Nucleus accumbens (tissue), 56 donors: Measurements from ENCODE around the gene CENPB.

Experiments
- DNase-seq, 56 donors: peaks; one replicate each; lab custom pipeline; 2025; lab: John Stamatoyannopoulos, UW

The CENPB gene

DNA sequence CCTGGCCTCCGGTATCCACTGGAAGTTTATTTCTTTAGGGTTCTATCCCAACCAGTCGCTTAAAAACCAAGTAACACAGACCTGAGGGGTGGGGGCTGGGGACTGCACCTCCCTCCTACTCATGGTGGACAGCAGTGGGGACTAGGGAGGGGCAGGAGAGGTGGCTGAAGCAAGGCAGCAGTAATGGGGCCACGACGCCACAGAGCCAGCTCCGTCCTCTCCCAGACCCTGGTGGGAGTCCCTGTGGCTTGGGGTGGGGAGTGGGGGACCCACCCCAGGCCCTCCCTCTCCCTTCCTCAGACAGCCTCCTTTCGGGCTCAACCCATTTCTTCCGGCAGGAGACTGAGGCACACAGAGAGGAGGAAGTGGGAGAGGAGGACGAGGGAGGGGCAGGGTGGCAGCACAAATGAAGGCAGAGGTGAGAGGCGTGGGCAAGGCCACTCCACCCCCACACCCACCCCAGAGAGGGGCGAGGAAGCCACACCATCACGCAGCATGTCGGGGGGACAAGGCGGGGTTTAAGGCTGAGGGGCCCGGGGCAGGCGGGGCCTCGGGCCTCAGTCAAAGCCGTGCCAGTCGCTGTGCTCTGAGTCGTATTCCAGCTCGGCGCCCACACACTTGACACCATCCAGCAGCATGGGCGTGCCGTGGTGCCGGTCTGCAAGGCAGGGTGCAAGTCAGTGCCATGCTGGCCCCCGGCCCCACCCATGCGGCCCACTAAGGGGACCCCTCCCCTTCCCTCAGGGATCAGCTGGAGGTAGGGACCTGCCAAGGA lies 32.9 kb downstream of the CENPB start:
- DNase-seq, result peak in 3 of 56 donors; percentile 7 to 46 (median 29)

DNA sequence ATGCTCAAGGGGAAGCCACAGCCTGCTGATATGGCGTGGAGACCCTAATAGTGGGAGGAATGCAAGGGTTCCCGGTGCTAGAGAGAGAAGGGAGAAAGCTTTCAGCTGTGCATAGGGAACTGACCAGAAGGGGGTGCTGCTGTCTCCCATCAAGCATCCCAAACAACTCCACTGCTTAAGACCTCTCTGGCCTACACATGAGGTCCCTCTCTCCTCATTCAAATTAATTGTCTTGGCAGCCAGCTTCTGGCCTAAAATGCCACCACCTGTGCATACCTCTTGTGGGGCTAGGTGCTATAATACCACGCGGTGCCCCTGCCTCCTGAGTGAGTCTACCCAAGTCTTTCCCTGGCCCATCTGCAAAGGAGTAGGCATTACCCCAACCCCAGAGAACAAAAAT lies 33.4 kb downstream of the CENPB start:
- DNase-seq, result peak in 33 of 56 donors; percentile 5 to 72 (median 33)

DNA sequence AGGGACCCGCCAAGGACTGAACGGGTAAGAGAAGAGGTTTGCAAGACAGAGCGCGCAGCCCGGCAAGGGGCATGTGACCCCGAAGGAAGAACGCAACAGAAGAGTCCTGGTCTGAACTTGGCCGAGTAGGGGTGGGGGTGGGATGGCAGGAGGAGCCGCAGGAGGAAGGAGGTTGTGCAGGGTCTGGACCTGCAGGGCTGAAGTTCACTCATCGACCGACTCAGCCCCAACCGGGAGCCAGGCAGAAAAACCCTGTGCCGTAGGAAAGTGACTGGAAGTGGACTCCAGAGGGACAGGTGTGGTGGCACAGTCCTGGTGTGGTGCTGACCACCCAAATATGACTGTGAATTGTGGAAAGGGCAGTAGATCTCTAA lies 34.2 kb downstream of the CENPB start:
- DNase-seq, result peak in 1 of 56 donors; percentile 14

DNA sequence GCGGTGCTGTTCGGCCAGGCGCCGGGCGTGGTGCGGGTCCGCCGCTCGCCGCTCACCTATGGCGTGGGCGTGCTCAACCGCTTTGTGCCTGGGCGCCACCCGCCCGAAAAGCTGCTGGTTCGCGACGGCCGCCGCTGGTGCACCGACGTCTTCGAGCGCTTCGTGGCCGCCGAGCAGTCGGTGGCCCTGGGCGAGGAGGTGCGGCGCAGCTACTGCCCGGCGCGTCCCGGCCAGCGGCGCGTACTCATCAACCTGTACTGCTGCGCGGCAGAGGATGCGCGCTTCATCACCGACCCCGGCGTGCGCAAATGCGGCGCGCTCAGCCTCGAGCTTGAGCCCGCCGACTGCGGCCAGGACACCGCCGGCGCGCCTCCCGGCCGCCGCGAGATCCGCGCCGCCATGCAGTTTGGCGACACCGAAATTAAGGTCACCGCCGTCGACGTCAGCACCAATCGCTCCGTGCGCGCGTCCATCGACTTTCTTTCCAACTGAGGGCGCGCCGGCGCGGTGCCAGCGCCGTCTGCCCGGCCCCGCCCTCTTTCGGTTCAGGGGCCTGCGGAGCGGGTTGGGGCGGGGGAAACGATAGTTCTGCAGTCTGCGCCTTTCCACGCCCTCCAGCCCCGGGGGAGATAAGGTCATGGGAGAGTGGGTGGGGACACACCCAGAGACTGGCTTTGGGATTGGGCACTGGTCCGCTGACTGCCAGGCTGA lies 34.7 kb downstream of the CENPB start:
- peak in 10 of 56 donors; percentile 5 to 41 (median 18) for DNase-seq

DNA sequence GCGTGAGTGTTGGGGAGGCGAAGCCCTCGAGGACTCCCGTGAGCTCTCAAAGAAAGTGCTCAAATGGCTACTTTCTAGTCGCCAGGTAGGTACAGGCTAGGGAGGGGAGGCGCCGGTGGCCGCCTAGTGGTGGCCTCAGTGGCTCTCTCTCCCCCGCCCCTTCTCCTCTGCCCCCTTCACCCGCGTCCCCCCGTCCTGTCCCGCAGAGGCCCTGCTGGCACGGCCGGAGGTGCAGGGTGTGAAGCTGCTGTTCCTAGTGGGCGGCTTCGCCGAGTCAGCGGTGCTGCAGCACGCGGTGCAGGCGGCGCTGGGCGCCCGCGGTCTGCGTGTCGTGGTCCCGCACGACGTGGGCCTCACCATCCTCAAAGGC lies 35.2 kb downstream of the CENPB start:
- no peak for DNase-seq

DNA sequence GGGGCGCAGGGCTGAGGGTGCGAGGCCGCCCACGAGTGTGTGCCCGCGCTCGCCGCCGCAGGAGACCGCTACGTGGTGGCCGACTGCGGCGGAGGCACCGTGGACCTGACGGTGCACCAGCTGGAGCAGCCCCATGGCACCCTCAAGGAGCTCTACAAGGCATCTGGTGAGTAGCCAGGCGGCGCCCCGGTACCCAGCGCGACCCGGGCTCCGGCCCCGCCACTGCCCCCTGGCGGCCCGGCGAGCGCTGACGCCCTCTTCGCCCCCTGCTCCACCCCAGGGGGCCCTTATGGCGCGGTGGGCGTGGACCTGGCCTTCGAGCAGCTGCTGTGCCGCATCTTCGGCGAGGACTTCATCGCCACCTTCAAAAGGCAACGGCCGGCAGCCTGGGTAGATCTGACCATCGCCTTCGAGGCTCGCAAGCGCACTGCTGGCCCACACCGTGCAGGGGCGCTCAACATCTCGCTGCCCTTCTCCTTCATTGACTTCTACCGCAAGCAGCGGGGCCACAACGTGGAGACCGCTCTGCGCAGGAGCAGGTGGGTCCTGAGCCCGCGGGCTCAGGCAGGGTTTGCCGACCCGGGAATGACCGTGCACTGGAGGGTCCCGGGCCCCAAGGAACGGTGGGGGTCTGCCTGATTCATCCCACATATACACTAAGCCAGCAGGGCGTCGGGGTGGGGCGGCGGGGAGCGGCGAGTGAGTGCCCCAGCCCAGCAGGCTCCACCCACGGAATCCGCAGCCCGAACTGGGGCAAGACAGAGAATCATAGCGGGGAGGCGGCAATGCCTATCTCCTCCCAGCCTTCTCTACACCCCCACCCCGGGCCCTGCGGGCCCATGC lies 36.6 kb downstream of the CENPB start:
- DNase-seq, result peak in 16 of 56 donors; percentile 8 to 57 (median 30)

DNA sequence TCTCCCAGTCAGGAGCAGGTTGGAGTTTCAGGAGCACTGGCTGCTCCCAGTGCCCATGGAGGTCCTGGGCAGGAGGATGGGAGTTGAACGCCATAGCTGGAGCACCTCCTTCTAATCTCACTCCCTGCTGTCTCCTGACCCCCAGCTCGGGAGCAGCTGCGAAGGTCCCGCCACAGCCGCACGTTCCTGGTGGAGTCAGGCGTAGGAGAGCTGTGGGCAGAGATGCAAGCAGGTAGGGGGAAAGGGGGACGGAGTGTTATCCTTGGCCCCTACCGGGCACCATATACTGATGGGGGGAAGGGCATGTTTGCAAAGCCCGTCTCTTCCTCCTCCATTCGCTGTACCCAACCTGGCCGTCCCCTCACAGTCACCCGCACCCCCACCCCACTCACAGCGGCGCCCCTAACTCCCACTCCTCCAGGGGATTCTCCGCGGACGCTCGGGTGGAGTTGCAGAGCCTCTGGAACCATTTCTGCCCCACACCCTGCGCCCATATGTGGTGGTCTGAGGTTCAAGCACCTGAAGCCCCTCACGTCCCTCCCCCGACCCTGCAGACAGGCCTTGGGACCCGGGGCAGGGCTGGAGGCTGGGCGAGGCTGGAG lies 37.4 kb downstream of the CENPB start:
- no peak for DNase-seq

DNA sequence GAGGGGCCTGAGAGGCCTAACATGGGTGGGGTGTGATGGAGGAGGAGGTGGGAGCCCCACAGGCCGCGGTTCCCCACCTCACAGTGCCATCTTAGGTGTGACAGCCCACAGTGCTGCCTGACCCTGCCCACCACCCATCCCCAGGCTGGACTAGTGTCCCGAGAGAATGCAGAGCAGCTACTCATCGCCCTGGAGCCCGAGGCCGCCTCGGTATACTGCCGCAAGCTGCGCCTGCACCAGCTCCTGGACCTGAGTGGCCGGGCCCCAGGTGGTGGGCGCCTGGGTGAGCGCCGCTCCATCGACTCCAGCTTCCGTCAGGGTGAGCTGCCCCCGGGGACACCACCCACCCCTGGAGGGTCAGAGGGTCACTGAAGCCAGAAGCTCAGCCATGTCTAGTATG lies 38.5 kb downstream of the CENPB start:
- no peak for DNase-seq

DNA sequence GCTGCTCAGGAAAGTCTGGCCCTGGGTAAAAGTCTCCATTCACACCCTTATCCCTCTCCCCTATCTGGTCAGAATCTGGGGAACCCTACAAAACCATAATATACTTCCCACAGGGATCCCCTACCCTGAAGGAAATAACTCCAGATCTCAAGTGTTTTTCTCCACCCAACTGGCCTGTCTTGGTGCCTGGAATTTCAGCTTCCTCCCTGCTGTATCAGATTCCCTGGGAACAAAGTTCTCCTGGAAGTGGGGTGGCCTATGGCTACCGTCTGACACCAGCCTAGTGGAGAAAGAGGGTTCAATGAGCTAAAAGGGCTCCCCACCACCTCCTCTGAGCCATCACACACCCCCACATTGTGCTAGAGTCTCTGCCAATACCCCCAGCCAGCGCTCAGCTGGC lies 39.1 kb downstream of the CENPB start:
- DNase-seq, result no peak

DNA sequence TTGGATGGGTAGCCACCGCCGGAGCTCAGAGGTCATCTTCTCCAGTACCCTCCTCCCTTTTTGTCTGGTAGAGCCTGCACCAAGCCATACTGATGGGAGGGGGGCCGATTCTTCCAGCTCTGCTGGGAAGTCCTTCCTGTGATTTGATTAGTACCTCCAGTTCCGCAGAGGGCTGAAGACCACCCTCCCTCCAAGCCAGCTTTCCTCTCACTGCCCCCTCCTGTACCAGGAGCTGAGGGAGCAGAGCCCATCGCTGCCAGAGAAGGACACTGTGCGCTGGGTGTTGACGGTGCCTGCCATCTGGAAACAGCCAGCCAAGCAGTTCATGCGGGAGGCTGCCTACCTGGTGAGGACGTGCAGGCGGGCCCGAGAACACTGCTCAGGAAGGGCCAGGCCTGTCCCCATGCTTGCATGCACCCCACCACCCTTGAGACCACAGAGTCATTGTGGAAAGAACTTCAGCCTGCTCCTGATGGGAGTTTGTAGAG lies 40.8 kb downstream of the CENPB start:
- DNase-seq, result no peak

DNA sequence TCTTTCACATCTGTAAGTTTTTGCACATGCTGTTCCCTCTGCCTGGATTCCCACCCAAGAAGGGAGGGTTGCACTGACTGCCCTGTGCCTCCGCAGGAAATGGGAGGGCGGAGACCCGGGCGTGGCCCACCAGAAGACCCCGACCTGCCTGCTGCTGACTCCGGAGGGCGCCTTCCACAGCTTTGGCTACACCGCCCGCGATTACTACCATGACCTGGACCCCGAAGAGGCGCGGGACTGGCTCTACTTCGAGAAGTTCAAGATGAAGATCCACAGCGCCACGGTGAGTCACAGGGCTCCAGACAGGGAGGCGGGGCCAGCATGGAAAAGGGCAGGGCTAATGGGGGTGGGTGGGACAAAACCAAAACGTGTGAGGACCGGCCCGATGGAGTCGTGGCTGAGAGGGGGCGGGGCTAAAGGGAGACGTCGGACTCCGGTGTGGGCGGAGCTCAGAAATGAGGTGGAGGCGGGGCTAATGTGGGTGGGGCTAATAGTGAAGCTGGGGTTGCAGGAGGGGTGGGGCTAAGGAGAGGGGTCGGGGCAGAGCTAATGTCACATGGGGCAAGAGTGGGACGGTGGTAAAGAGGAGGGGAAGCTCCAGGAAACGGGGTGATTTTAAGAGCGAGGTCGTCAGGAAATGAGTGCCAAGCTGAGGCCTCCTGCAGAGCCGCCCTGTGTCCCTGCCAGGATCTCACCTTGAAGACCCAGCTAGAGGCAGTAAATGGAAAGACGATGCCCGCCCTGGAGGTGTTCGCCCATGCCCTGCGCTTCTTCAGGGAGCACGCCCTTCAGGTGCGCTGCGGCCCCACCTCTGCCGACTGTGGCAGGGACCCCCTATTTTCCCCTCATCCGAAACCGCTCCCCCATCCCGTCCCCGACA lies 41.5 kb downstream of the CENPB start:
- peak in 18 of 56 donors; percentile 12 to 71 (median 36) for DNase-seq

DNA sequence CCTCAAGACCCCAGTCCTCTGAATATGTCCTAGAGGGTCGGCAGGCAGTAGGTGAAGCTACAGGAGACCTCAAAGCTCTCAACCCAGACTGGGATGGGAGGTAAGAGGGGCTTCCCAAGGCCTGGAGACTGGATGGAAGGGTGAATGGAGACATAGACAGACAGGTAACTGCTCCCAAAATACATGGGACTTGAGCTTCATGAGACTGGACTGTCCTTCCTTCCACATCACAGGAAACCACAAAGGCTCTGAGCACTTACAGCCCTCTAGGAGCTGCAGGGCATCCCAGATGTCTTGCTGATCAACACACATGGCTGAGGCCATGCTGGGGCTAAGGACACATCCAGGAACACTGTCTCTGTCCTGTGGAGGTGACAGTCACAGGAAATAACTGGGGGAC lies 42.5 kb downstream of the CENPB start:
- DNase-seq, result no peak

DNA sequence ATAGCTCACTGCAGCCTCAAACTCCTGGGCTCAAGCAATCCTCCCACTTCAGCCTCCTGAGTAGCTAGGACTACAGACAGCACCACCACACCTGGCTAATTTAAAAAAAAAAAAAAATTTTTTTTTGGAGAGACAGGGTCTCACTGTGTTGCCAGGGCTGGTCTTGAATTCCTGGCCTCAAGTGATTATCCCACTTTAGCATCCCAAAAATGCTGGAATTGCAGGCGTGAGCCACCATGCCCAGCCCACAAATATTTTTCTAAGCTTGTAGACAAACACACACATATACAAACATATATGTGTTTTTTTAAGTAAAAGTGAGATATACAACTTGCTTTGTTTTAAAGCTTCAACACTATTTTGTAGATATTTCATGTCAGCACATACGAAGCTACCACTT lies 43.3 kb downstream of the CENPB start:
- DNase-seq, result no peak

DNA sequence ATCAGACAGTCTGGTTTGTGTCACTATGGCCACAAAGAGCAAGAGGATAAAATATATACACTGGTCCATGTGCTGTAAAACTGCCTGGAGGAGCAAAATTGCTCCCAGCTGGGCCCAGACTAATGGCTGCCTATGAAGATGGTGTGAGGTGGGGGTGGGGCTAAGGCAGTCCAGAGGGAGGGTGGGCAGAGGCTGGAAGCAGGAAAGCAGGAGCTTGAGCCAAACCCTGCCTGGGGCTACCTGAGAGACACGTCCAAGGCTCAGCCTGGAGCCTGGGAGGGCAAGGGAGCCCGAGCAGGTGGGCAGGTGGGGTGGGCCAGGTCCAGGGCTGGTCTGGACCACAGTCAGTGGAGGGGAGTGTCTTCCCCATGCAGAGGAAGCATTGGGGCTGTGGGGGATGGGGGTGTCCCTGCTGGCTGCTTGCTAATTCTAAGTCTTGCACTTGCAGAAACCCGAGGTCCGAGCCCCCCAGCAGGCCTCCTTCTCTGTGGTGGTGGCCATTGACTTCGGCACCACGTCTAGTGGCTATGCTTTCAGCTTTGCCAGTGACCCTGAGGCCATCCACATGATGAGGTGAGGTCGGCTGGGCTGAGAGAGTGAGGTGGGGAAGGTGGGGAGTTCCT lies 44.6 kb downstream of the CENPB start:
- no peak for DNase-seq

DNA sequence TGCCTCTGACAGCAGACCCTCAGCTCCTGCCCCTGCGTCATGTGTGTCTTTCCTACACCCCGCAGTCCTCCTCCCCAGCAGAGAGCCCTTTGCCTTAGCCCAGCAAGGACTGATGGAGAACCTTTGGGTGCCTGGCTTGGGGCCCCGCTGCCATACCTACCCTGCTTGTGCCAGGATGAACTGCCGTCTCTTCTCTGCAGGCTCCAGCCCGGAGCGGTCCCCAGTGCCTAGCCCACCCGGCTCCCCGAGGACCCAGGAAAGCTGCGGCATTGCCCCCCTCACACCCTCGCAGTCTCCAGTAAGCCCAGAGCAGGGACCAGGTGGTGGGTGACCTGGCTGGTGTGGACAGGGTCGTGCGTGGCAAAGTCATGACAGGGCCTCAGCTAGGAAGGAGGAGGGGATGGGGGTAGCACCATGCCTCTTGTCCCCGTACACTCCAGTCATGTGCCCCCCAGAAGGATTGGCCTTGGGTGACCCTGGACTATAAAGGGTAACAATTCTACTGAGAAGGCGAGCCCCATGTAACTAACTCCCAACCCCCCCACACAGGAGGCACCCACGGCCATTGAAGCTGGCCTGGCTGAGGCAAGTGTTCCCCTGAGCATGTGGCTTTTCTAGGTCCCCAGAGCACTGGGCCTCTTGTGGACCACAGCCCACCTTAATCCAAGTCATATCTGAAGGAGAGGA lies 45.8 kb downstream of the CENPB start:
- DNase-seq, result no peak

DNA sequence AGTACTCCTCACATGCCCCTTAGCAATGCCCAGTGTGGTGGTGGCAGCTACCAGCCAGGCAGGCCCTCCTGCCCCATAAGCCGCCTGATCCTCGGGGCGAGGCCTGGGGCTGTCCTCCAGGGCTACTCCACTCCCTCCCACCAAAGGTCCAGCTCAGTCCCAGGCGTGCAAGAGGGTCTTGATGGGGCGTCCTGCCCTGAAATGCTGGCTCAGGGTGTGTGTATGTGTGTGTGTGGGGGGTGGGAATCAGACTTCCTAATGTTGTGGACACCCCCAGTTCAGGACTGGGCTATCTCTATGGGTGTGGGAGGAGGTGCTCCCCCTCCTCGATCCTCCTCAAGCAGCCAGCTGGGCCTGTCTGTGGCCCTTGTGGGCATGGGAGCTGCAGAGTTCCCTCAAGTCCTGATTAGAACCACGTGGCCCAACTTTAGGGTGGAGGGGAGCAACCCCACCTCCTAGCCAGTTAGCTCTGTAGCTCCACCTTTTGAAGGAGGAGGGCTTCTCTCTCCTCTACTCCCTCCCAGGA lies 46.6 kb downstream of the CENPB start:
- DNase-seq, result no peak

DNA sequence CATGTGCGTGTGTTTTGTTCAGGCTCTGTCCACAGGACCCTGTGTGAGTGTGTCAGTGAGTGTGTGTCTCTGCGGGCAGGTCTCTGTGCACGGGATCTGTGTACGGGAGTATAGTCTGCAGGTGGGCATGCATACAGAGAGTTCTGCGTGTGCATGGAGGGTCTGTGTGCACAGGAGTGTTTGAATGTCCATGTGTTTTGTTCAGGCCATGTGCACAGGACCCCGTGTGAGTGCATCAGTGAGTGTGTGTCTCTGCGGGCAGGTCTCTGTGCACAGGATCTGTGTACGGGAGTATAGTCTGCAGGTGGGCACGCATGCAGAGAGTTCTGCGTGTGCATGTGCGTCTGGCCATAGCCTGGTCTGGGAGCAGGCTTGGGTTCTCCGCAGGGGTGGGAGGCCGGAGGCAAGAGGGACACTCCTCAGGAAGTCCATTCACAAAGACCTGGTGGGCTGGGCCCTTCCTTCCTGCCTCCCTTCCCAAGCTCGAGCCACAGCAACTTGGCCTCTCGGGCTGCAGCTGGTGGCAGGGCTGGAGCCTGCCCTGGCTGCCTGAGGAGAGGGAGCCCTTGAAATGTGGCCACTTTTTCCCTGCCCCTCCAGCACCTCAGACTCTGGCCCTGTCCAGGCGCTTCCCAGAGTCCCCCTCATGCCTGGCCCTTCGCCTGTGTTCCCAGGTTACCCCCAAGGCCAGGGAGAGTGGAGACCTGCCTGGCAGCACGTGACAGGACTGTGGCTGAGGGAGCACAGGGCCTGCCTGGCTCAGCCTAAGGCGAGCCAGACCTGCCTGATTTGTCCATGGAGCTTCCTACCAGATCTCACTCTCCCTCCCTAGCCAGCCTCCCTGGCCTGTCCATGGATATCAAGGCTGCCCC lies 47.2 kb downstream of the CENPB start:
- DNase-seq, result no peak
